KBM-7 (cell line): Measurements from ENCODE around the gene CARMIL1.

Experiments
- DNase-seq: peaks from one replicate; pipeline ENCODE4 v3.0.0-alpha.2; 2015
- in situ Hi-C: fragments of 300-500 bp; cut with MboI; formaldehyde crosslinking; loops from 2 replicates; pipeline ENCODE4 v1.14.3; 2020; ENCODE audit warnings: low sequenced_read_pairs, low pct_unique_long_range_greater_than_20kb, mixed read lengths

The CARMIL1 gene

GRCh38 chr6:25608558-25609174 is 329.5 kb downstream of the CARMIL1 start:
- in situ Hi-C loops: no loop called here
- DNase-seq: peak; percentile 22

GRCh38 chr6:25612666-25613065 is 333.5 kb downstream of the CARMIL1 start:
- in situ Hi-C loops: no loop called here
- peak; percentile 31 for DNase-seq

- in situ Hi-C loops: no loop called here
- no peak for DNase-seq
Observed at GRCh38 chr6:25613415-25613814, 334.2 kb downstream of the CARMIL1 start.

GRCh38 chr6:25614052-25614451 is 334.9 kb downstream of the CARMIL1 start:
- DNase-seq: no peak
- in situ Hi-C loops: no loop called here

- no peak for DNase-seq
- in situ Hi-C loops: no loop called here
Observed at GRCh38 chr6:25615471-25615870, 336.3 kb downstream of the CARMIL1 start.

GRCh38 chr6:25617997-25618396 is 338.8 kb downstream of the CARMIL1 start:
- in situ Hi-C loops: no loop called here
- no peak for DNase-seq

- in situ Hi-C loops: no loop called here
- DNase-seq: peak; percentile 23
Observed at GRCh38 chr6:25619217-25619616, 340.0 kb downstream of the CARMIL1 start.

- in situ Hi-C loops: no loop called here
- no peak for DNase-seq
Observed at GRCh38 chr6:25620391-25620790, 341.2 kb downstream of the CARMIL1 start.

GRCh38 chr6:25623065-25623464 is 343.9 kb downstream of the CARMIL1 start:
- in situ Hi-C loops: no loop called here
- no peak for DNase-seq

- no peak for DNase-seq
- in situ Hi-C loops: no loop called here
Observed at GRCh38 chr6:25623879-25624278, 344.7 kb downstream of the CARMIL1 start.

- in situ Hi-C loops: no loop called here
- no peak for DNase-seq
Observed at GRCh38 chr6:25627001-25627400, 347.8 kb downstream of the CARMIL1 start.

- in situ Hi-C loops: no loop called here
- no peak for DNase-seq
Observed at GRCh38 chr6:25628471-25629197, 349.5 kb downstream of the CARMIL1 start.

- no peak for DNase-seq
- in situ Hi-C loops: no loop called here
Observed at GRCh38 chr6:25629198-25629576, 350.0 kb downstream of the CARMIL1 start.

GRCh38 chr6:25630508-25631278 is 351.5 kb downstream of the CARMIL1 start:
- DNase-seq: no peak
- in situ Hi-C loops: no loop called here

- no peak for DNase-seq
- in situ Hi-C loops: no loop called here
Observed at GRCh38 chr6:25635886-25636317, 356.7 kb downstream of the CARMIL1 start.

GRCh38 chr6:25637211-25637610 is 358.0 kb downstream of the CARMIL1 start:
- in situ Hi-C loops: no loop called here
- DNase-seq: no peak

- in situ Hi-C loops: no loop called here
- no peak for DNase-seq
Observed at GRCh38 chr6:25637960-25638434, 358.8 kb downstream of the CARMIL1 start.

- DNase-seq: no peak
- in situ Hi-C loops: no loop called here
Observed at GRCh38 chr6:25639653-25640052, 360.5 kb downstream of the CARMIL1 start.

- DNase-seq: no peak
- in situ Hi-C loops: no loop called here
Observed at GRCh38 chr6:25640446-25640845, 361.3 kb downstream of the CARMIL1 start.

- DNase-seq: no peak
- in situ Hi-C loops: no loop called here
Observed at GRCh38 chr6:25640891-25641290, 361.7 kb downstream of the CARMIL1 start.
